WI38 (cell line): ENCODE results near the gene OR13F1.

ENCODE experiments used
- H3K4me3 ChIP-seq: 2 replicates; pipeline ENCODE4 v1.5.1; 2011; ENCODE audit warnings: low read depth, mild to moderate bottlenecking, control low read depth, low read length
- CTCF ChIP-seq: IDR thresholded peaks from 2 replicates; pipeline ENCODE4 v1.5.1; 2012; ENCODE audit warnings: low read depth, mild to moderate bottlenecking, control low read depth, low read length

The OR13F1 gene

GRCh38 chr9:104503963-104504362, at the start of gene OR13F1:
Gene OR13F1, plus strand, starts transcription at chr9:104504263. Its CDS starts 0 bp downstream, at chr9:104504263.
- H3K4me3 ChIP-seq = no peak within 1 kb of the TSS
- TF ChIP-seq CTCF = no peak

- no peak overlapping the region for H3K4me3 ChIP-seq
- TF ChIP-seq CTCF = no peak
These were observed 47.2 kb upstream of the OR13F1 start for GRCh38 chr9:104456831-104457230.

- H3K4me3 ChIP-seq = no peak overlapping the region
- no peak for TF ChIP-seq CTCF
These were observed 40.2 kb upstream of the OR13F1 start for GRCh38 chr9:104463864-104464263.

GRCh38 chr9:104468261-104468660, 35.8 kb upstream of the OR13F1 start:
- no peak overlapping the region for H3K4me3 ChIP-seq
- no peak for TF ChIP-seq CTCF

GRCh38 chr9:104482921-104483570, 21.0 kb upstream of the OR13F1 start:
- TF ChIP-seq CTCF = no peak
- H3K4me3 ChIP-seq = no peak overlapping the region

- TF ChIP-seq CTCF = no peak
- H3K4me3 ChIP-seq = no peak overlapping the region
These were observed 19.0 kb upstream of the OR13F1 start for GRCh38 chr9:104485014-104485413.

GRCh38 chr9:104494808-104495207, 9.3 kb upstream of the OR13F1 start:
- H3K4me3 ChIP-seq = no peak overlapping the region
- no peak for TF ChIP-seq CTCF
